ENCODE results near the gene PRUNE2.

The PRUNE2 gene

GRCh38 chr9:76732341-76732958, 173.5 kb downstream of the PRUNE2 start:
- DNase-seq (ENCODE audit: low read depth, low spot score), result no peak

- no peak for DNase-seq (ENCODE audit: low read depth, low spot score)
These were observed 175.1 kb downstream of the PRUNE2 start for GRCh38 chr9:76730801-76731200.

- DNase-seq (ENCODE audit: low read depth, low spot score), result no peak
These were observed 175.8 kb downstream of the PRUNE2 start for GRCh38 chr9:76729980-76730737.

- DNase-seq (ENCODE audit: low read depth, low spot score), result no peak
These were observed 176.8 kb downstream of the PRUNE2 start for GRCh38 chr9:76729116-76729515.

- DNase-seq (ENCODE audit: low read depth, low spot score), result no peak
These were observed 180.0 kb downstream of the PRUNE2 start for GRCh38 chr9:76725885-76726284.

GRCh38 chr9:76725011-76725546, 180.8 kb downstream of the PRUNE2 start:
- DNase-seq (ENCODE audit: low read depth, low spot score), result no peak

- DNase-seq (ENCODE audit: low read depth, low spot score), result no peak
These were observed 185.7 kb downstream of the PRUNE2 start for GRCh38 chr9:76720245-76720644.

- no peak for DNase-seq (ENCODE audit: low read depth, low spot score)
These were observed 187.7 kb downstream of the PRUNE2 start for GRCh38 chr9:76718166-76718565.

- no peak for DNase-seq (ENCODE audit: low read depth, low spot score)
These were observed 188.3 kb downstream of the PRUNE2 start for GRCh38 chr9:76717613-76718012.

GRCh38 chr9:76717176-76717575, 188.7 kb downstream of the PRUNE2 start:
- no peak for DNase-seq (ENCODE audit: low read depth, low spot score)

GRCh38 chr9:76716085-76716672, 189.7 kb downstream of the PRUNE2 start:
- DNase-seq (ENCODE audit: low read depth, low spot score), result no peak

GRCh38 chr9:76713381-76713780, 192.5 kb downstream of the PRUNE2 start:
- no peak for DNase-seq (ENCODE audit: low read depth, low spot score)

- no peak for DNase-seq (ENCODE audit: low read depth, low spot score)
These were observed 196.9 kb downstream of the PRUNE2 start for GRCh38 chr9:76709020-76709419.

- DNase-seq (ENCODE audit: low read depth, low spot score), result no peak
These were observed 198.4 kb downstream of the PRUNE2 start for GRCh38 chr9:76707510-76707909.

- peak; percentile 52 for DNase-seq (ENCODE audit: low read depth, low spot score)
These were observed 201.2 kb downstream of the PRUNE2 start for GRCh38 chr9:76704593-76705204.

GRCh38 chr9:76703270-76703669, 202.6 kb downstream of the PRUNE2 start:
- DNase-seq (ENCODE audit: low read depth, low spot score), result no peak

- no peak for DNase-seq (ENCODE audit: low read depth, low spot score)
These were observed 204.4 kb downstream of the PRUNE2 start for GRCh38 chr9:76701441-76702039.

GRCh38 chr9:76700916-76701315, 205.0 kb downstream of the PRUNE2 start:
- DNase-seq (ENCODE audit: low read depth, low spot score), result no peak

GRCh38 chr9:76699971-76700370, 205.9 kb downstream of the PRUNE2 start:
- no peak for DNase-seq (ENCODE audit: low read depth, low spot score)

GRCh38 chr9:76697554-76697953, 208.4 kb downstream of the PRUNE2 start:
- DNase-seq (ENCODE audit: low read depth, low spot score), result no peak

- no peak for DNase-seq (ENCODE audit: low read depth, low spot score)
These were observed 208.8 kb downstream of the PRUNE2 start for GRCh38 chr9:76697081-76697480.

- no peak for DNase-seq (ENCODE audit: low read depth, low spot score)
These were observed 212.0 kb downstream of the PRUNE2 start for GRCh38 chr9:76693912-76694311.

Measured in smooth muscle cell of the brain vasculature (primary cell).